Effector CD8-positive, alpha-beta T cell (primary cell): ENCODE data around the gene LIG1.
A peak's percentile ranks its signal among the peaks of the same experiment; 100 is the strongest.

Source experiments
- DNase-seq: peaks from one replicate; lab custom pipeline; 2025; lab: John Stamatoyannopoulos, UW

Gene LIG1

GRCh38 chr19:48182434-48182833 is 12.3 kb upstream of the LIG1 start:
- DNase-seq: no peak

- DNase-seq: no peak
These were observed 11.4 kb upstream of the LIG1 start for GRCh38 chr19:48181505-48181904.

GRCh38 chr19:48176226-48176625 is 6.1 kb upstream of the LIG1 start:
- DNase-seq: no peak

GRCh38 chr19:48175578-48175977 is 5.4 kb upstream of the LIG1 start:
- DNase-seq: no peak

GRCh38 chr19:48174445-48175030 is 4.4 kb upstream of the LIG1 start:
- no peak for DNase-seq

GRCh38 chr19:48171710-48172109 is 1.6 kb upstream of the LIG1 start:
- no peak for DNase-seq

- no peak for DNase-seq
These were observed 738 bp upstream of the LIG1 start for GRCh38 chr19:48170817-48171347.

- DNase-seq: peak; percentile 93
These were observed 586 bp downstream of the LIG1 start for GRCh38 chr19:48169578-48169938.

GRCh38 chr19:48168689-48169088 is 1.5 kb downstream of the LIG1 start:
- DNase-seq: no peak

GRCh38 chr19:48158210-48158790 is 11.8 kb downstream of the LIG1 start:
- no peak for DNase-seq

- DNase-seq: no peak
These were observed 16.1 kb downstream of the LIG1 start for GRCh38 chr19:48154003-48154402.

GRCh38 chr19:48152551-48152950 is 17.6 kb downstream of the LIG1 start:
- peak; percentile 50 for DNase-seq

GRCh38 chr19:48149430-48149829 is 20.7 kb downstream of the LIG1 start:
- no peak for DNase-seq

GRCh38 chr19:48148576-48148975 is 21.6 kb downstream of the LIG1 start:
- DNase-seq: no peak

GRCh38 chr19:48147597-48148175 is 22.5 kb downstream of the LIG1 start:
- no peak for DNase-seq

GRCh38 chr19:48139053-48139452 is 31.1 kb downstream of the LIG1 start:
- no peak for DNase-seq

GRCh38 chr19:48137411-48137810 is 32.7 kb downstream of the LIG1 start:
- DNase-seq: no peak

GRCh38 chr19:48136547-48136946 is 33.6 kb downstream of the LIG1 start:
- DNase-seq: no peak

- no peak for DNase-seq
These were observed 34.7 kb downstream of the LIG1 start for GRCh38 chr19:48135411-48135810.

GRCh38 chr19:48133094-48133493 is 37.0 kb downstream of the LIG1 start:
- DNase-seq: no peak

- DNase-seq: no peak
These were observed 42.6 kb downstream of the LIG1 start for GRCh38 chr19:48127561-48127960.

GRCh38 chr19:48123907-48124651 is 46.1 kb downstream of the LIG1 start:
- no peak for DNase-seq

GRCh38 chr19:48122421-48122820 is 47.7 kb downstream of the LIG1 start:
- DNase-seq: no peak
